Iris pigment epithelial cell (primary cell): Measurements from ENCODE around the gene HSPB7.
"Not testable (repeated sequence)": the region's sequence is repeated elsewhere in the genome, so short reads cannot be mapped to it uniquely, and the experiment has no call there.

ENCODE experiments used
- DNase-seq: peaks from one replicate; pipeline ENCODE4 v3.0.0-alpha.2; 2011; ENCODE audit warnings: low read depth

HSPB7 gene

DNA sequence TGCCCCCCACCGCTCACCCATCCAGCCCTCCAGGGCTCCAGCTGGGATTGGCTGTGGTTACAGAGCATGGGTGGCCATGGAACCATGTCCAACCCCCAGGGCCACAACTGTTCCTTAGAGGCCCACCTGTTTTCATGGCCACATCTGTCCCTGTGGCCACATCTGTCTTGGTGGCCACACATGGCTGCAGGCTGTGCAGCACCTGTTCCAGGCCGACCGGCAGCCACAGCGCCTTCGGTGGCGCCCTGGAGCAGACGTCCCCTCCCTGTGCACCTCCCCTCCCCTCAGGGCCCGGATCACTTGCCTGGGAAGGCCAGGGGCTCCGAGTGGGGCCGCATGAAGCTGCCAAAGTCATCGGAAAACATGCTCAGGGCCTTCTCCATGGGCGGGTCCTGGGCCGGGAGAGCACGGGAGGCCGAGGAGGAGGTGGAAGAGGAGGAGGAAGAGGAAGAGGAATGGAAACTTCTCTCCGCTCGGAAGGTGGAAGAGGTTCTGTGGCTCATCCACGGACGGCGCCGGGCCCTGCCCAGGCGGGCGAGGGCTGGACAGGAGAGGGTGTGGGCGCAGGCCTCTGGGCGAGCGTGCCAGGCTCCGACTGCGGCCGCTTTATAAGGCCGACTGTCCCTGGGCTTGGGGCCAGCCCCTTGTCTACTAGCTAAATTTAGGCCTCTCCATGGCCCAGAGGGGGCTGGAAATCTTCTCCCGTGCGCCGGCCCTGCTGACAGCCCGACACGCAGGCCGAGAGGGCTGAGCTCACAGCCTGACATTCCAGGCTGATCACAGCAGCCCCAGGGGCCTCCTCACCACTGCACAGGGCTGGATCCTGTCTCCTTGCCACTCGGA lies at the start of gene HSPB7:
HSPB7 (minus strand) TSS at position 583 of the 843 bp plus-strand sequence; CDS start at position 503, 80 bp downstream.
- DNase-seq = peak; percentile 35

- no peak for DNase-seq
These were observed 49.4 kb upstream of the HSPB7 start for GRCh38 chr1:16067127-16067768.

DNA sequence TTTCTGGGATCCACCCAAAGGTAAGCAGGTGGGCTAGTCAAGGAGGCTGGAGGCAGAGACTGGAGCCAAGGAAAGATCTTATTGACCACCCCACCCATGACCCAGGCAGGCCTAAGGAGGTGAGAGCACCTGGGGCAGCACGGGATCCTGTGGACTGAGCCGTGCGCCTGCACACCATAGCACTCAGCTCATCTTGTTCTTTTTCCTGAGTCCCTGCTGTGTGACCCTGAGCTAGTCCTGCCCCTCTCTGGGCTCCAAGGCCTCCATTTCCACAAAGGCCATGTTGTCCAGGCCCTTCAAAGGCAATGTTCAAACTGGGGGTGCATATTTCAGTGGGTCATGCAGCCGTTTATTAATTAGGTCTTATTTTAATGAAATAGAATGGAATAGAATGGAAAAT lies 48.4 kb upstream of the HSPB7 start:
- DNase-seq = no peak

DNA sequence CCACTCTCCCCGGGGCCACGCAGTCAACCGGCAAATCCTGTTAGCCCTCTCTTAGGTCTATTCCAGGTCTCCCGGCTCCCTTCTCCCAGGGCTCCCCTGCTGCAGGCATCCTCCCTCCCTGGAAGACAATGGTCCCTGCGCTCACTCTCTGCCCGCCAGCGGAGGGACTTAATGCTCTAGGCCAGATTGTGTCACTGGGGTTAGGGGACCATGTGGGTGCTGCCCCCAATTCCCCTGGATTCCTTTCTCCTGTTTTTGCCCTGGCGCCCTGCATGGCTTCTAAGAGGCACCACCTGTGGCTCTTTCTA lies 47.4 kb upstream of the HSPB7 start:
- DNase-seq = no peak

- no peak for DNase-seq
These were observed 46.9 kb upstream of the HSPB7 start for GRCh38 chr1:16064536-16065268.

DNA sequence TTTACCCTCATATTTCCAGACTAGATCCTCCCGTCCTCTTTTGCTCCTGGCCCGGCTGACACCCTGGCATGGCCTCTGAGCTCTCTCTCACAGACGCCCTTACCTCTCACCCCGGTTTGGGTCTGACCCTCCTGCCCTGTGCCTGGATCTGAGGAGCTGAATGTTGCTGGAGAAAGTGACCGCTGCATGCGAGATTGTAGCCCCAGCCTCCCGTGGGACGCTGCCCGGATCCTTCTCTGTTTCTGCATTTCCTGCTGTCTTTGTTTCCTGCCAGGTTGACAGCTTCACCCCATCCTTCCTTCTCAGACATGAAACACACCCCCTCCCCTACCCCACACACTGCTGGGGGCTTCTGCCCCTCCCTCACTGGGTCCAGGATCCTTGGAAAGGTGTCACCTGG lies 46.1 kb upstream of the HSPB7 start:
- no peak for DNase-seq

DNA sequence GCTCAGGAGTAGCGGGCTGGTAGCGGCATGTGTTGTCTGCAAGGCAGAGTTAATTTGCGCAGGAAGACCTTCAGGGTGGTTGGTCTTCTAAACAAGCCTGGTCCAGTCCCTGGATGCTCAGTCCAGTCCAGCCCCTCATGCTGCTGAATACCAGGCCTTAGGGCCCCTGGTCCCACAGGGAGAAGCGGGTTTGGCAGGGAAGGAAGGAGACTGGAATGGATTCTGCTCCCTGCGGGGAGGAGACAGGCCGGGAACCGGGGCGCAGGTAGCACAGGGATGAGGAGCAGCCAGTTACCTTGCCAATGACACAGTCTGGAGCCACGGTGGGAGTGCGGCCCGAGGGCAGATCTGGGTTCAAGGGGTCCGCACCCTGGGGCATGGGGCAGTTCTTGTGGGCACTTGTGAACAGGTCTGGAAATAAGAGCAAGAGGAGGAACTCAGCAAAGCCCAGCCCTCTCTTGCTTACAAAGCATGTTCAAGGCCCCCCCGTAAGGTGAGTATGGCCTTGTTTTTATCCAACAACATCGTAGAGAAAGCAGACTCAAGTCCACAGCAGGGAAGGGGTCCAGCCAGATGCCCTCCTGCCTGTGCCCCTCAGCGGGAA lies 45.5 kb upstream of the HSPB7 start:
- no peak for DNase-seq

- DNase-seq = not testable (repeated sequence)
These were observed 44.8 kb upstream of the HSPB7 start for GRCh38 chr1:16062687-16063075.

- not testable (repeated sequence) for DNase-seq
These were observed 44.3 kb upstream of the HSPB7 start for GRCh38 chr1:16061989-16062686.

DNA sequence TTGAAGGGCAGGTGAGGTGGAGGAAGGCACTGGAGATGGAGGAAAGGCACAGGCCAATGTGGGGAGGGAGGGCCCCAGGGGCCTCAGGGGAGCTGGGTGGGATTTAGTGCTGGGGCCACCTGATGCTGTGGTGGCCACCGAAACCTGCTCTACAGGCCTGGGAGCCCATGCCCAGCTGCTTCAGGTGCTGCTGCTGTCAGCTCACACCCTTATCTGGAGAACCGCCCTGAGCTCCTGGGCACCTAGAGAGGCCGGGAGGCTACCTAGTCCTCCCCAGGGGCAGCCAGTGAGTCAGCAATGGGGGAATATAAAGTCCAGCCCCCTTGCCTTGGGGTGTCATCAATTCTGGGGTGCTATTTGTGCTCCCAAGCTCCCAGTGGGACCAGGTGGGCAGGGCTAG lies 43.4 kb upstream of the HSPB7 start:
- DNase-seq = no peak

DNA sequence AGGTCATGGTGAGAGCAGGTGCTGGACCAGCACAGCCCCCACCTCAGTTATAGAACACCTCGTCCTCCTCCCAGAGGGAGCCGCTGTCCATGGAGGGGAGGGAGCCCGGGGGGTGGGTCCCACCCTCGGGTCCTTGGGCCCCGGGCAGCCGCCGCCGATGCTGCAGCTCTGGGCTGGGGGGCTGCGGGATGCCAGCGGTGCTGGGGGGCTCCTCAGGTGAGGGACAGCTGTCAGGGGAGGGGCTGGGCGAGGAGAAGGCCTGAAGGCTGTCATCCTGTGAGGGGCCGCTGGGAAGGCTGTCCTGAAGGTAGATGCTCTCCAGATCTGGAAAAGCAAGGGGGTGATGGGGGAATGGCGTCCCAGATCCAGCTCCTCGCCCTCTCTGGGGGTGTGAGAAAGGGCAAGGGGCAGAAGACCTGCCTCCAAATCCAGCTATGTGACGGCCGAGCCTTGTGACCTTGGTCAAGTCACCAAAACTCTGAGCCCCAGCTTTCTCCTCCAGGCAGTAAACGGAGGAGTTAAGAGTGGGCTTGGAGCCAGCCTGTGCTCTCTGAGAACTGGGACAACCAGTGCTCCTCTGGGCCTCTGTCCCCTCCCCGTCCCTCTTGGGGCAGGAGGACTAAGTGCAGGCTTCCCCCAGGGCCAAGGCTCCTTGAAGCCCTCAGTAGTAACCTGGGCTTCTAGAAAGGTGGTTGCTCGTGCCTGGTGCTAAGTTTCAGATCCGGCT lies 40.7 kb upstream of the HSPB7 start:
- DNase-seq = not testable (repeated sequence)

DNA sequence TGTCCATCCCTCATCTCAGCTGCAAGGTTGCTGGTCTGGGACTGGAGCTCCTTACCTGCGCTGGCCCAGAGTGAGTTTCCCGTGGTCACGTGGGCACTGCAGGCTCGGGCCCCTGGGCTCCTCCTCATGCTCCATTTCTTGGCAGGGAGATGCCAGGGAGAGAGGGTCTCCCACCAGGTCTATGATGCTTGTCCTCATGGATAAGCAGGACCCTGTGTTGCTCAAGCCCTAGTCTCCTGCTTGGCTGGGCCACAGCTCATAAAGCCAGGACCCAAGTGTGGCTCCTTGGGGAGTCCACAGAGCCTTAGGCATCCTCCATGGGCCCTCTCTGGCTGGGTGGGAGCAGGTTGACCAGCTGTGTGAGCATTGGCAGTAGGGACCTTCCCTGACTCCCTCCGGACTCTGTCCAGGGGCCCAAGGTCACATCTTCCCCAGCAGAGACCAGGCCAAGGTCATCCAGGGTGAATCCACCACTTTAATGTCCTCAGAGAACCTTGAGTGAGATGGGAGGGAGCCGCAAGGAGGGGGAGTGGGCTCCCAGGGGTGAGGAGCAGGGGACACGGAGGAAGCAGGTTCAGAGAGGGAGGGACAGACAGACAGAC lies 39.6 kb upstream of the HSPB7 start:
- not testable (repeated sequence) for DNase-seq

GRCh38 chr1:16056521-16056912 lies 38.7 kb upstream of the HSPB7 start:
- DNase-seq = not testable (repeated sequence)

GRCh38 chr1:16055613-16056520 lies 38.0 kb upstream of the HSPB7 start:
- DNase-seq = peak; percentile 67

GRCh38 chr1:16054598-16055540 lies 37.0 kb upstream of the HSPB7 start:
- DNase-seq = no peak

DNA sequence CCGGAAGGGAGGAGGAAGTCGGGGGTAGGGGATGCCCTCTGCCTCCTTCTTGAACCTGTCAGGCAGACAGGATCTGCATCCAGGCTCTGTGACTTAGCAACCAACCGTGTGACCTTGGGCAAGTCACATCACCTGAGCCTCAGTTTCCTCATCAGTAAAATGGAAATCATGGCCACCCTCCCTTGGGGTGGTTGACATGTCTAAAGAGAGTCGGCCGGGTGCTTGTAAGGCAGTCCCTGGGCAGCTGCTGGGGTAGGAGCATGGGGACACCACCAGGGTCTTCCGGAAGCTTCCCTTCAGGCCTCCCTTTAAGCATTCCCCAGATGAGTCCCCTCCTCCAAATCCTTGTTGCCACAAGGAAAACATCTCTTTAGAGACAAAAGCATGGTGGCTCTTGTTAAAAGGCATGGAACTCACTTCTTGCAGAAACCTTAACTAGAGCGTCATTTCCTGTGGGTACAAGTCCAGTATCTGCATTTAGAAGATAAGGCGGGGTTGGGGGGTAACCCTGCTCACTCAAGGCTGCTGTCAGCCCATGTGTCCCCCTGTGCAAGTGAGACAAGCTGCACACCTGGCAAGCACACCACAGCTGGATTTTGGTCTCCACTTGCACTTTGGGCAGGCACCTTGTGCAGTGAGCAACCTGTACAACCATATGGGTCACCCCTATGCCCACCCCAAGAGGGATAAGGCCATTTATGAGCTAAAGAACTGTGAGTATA lies 36.1 kb upstream of the HSPB7 start:
- DNase-seq = no peak

GRCh38 chr1:16051949-16052348 lies 34.1 kb upstream of the HSPB7 start:
- DNase-seq = not testable (repeated sequence)

- no peak for DNase-seq
These were observed 33.2 kb upstream of the HSPB7 start for GRCh38 chr1:16051039-16051438.
